AG09309 (cell line): ENCODE results near the gene CEP95.

ENCODE experiments used
- DNase-seq: peaks from one replicate; pipeline ENCODE4 v3.0.0-alpha.2; 2010; ENCODE audit warnings: low read depth
- H3K4me3 ChIP-seq: 2 replicates; pipeline ENCODE4 v1.5.1; 2011; ENCODE audit warnings: mild to moderate bottlenecking, low read depth, low read length, moderate library complexity; ENCODE audit not compliant: control insufficient read depth
- TF ChIP-seq, protein P1 (sequence below): IDR thresholded peaks from 2 replicates; pipeline ENCODE4 v1.5.1; 2011; ENCODE audit warnings: mild to moderate bottlenecking, low read depth, low read length, inconsistent platforms; ENCODE audit not compliant: insufficient read depth, control insufficient read depth; ENCODE audit errors: missing control alignments

Gene CEP95

DNA sequence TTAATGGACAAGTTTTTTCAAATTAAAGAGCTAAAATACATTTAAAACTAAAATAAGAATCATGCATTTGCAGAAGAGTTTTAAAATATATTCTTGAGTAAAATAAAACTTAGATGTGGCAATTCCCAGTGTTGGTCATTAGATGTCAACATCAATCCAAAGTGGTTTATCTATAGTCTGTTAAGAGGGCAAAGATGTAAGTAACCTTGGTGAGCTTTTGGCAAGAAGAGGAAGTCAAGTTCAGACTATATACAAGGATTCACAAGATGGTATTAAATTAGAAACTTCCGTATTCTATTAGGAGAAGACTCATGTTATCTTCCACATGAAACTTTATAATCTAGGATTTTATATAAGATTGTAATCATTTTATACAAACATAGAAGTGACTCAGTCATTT lies 73.1 kb downstream of the CEP95 start:
- DNase-seq = no peak
- H3K4me3 ChIP-seq = no peak overlapping the region
- TF ChIP-seq, protein P1, sequence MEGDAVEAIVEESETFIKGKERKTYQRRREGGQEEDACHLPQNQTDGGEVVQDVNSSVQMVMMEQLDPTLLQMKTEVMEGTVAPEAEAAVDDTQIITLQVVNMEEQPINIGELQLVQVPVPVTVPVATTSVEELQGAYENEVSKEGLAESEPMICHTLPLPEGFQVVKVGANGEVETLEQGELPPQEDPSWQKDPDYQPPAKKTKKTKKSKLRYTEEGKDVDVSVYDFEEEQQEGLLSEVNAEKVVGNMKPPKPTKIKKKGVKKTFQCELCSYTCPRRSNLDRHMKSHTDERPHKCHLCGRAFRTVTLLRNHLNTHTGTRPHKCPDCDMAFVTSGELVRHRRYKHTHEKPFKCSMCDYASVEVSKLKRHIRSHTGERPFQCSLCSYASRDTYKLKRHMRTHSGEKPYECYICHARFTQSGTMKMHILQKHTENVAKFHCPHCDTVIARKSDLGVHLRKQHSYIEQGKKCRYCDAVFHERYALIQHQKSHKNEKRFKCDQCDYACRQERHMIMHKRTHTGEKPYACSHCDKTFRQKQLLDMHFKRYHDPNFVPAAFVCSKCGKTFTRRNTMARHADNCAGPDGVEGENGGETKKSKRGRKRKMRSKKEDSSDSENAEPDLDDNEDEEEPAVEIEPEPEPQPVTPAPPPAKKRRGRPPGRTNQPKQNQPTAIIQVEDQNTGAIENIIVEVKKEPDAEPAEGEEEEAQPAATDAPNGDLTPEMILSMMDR = no peak

DNA sequence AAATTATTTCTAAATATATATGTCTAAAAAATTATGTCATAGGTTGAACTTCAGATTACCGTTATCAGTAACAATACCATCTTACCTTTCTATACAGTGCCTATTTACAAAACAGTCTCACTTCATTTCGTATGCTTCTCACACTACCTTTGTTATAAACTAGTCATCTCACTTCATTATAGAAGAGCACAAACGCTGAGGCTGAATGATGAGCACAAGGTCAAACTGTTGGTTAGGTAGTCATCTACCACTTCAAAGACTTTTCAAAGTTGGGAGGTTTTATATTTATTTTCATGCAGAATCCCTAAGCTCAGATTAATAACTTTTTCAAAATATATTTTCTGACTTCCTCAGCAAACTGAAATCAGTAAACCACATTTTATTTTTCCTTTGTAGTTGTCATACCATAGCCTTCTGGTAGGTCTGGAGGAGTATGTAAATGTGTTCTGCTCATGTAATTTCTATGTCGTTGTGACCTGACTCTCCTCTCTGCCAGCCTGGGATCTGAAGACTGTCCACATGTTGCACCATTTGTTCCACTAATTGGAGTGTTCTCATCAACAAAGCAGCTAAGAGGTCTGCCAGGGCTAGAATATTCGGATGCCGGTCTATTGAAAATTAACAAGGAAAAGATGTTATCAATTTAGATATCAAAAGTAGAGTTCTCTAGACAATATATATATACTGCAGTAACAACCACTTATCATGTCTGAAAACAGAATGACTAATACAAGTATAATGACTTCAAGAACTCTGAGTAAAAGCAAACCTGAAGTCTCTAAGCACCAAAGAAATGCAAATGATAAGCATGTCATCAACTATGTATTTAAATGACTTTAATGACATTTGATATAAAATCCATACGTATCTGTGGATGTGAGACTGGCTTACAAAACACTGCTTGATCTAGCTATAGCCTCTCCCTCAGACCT lies 73.9 kb downstream of the CEP95 start:
- TF ChIP-seq, protein P1 = no peak
- no peak for DNase-seq
- no peak overlapping the region for H3K4me3 ChIP-seq

DNA sequence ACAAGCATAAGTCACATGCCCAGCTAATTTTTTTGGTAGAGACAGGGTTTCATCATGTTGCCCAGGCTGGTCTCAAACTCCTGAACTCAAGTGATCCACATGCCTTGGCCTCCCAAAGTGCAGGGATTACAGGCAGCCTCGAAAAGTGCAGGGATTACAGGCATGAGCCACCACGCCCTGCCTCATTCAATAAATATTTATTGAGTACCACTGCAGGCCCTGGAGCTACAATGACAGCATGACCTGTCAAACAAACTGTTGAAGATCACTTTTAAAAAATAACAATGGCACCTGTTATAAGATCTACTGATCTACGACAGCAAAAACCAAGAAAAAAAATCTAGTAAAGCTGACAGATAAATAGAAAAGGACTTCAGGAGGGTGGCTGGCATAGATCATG lies 76.3 kb downstream of the CEP95 start:
- DNase-seq = no peak
- no peak overlapping the region for H3K4me3 ChIP-seq
- TF ChIP-seq, protein P1 = no peak

DNA sequence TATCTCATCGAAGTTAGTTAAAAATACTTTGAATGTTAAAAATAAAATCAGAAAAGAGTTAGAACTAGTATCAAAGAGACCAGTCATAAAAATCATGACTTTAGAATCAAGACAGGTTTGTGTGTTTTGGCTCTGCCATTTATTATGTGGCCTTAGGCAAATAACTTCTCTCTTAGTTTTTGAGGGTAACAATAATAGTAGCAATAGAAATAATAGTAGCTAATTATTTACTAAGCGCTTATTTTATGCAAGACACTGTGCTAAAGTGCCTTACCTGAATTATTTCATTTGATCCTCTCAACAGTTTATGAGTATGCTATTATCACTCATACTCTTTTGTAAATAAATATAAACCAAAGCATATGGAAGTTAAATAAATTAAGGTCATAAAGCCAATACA lies 78.4 kb downstream of the CEP95 start:
- TF ChIP-seq, protein P1 = no peak
- DNase-seq = no peak
- no peak overlapping the region for H3K4me3 ChIP-seq
